DOHH2 (cell line): ENCODE data around the gene PAX3.

Experiments used
- CTCF ChIP-seq: fragments of 200-600 bp; sonication (generic); IDR thresholded peaks from one replicate; pipeline ENCODE4 v1.5.1; 2014; ENCODE audit warnings: antibody characterized with exemption, mild to moderate bottlenecking, low read depth, low read length; ENCODE audit not compliant: poor library complexity, severe bottlenecking
- EZH2phosphoT487 ChIP-seq: fragments of 200-600 bp; sonication (generic); IDR thresholded peaks from 2 replicates; pipeline ENCODE4 v1.6.1; 2017; ENCODE audit warnings: borderline replicate concordance, mild to moderate bottlenecking, antibody characterized with exemption, low read length, moderate library complexity, mixed read lengths

- no peak for TF ChIP-seq CTCF
- no peak for TF ChIP-seq EZH2phosphoT487
These were observed 842 bp downstream of the PAX3 start for GRCh38 chr2:222298001-222298310.
